HepG2 (cell line): ENCODE data around the gene CDK5RAP2. TPM values are rescaled to one million over a fixed set of nuclear protein-coding genes. Genes with fewer than 3 reads are reported as not detected.

Experiments used
- ATAC-seq: fragments of 200-7000 bp; cut with Tn5 transposase; 3 replicates; pipeline ENCODE4 v1.9.1; 2020; ENCODE audit warnings: mild to moderate bottlenecking, moderate library complexity
- BruUV-seq: library from RNA; stranded (reverse); fragments of 400-500 nt; replicated peaks from 2 replicates; lab custom pipeline; 2021; lab: Mats Ljungman, UMichigan
- CTCF ChIA-PET: fragments of 300-600 bp; formaldehyde crosslinking; extraction: SDS; loops from one replicate; lab custom pipeline; 2021; ENCODE audit warnings: low total read pairs, inconsistent platforms, low intra/inter-chr PET ratio; lab: Yijun Ruan, JAX
- POLR2A ChIA-PET: fragments of 350-600 bp; sonication (Branson Sonifier 250); formaldehyde crosslinking; loops from one replicate; lab custom pipeline; 2020; ENCODE audit warnings: antibody characterized with exemption, inconsistent platforms; lab: Yijun Ruan, JAX
- DNase-seq: peaks from one replicate; pipeline ENCODE4 v3.0.0-alpha.2; 2015; ENCODE audit warnings: low spot score
- FAIRE-seq: peaks from 3 replicates; lab custom pipeline; 2011; peaks lifted over from hg19 to GRCh38; lab: Jason Lieb, UNC
- H2AFZ ChIP-seq: one replicate; pipeline ENCODE4 v1.6.1; 2011; ENCODE audit warnings: low read length, inconsistent platforms
- H3K27ac ChIP-seq: fragments of 300-600 bp; 3 replicates; pipeline ENCODE4 v1.8.0; 2011; ENCODE audit warnings: mixed run types, mild to moderate bottlenecking, mixed read lengths, low read length, inconsistent platforms; ENCODE audit not compliant: insufficient read depth; ENCODE audit errors: extremely low read length
- H3K27me3 ChIP-seq, 2 experiments: fragments of 200-600 bp in 1 of 2; 2 replicates in 1 of 2; 3 replicates in 1 of 2; pipeline versions ENCODE4 v1.6.0 to v1.8.0; 2011; ENCODE audit warnings: low read length in 2 of 2, mild to moderate bottlenecking in 2 of 2, moderate library complexity in 2 of 2, inconsistent platforms in 1 of 2; ENCODE audit not compliant: insufficient read depth in 2 of 2, control insufficient read depth in 1 of 2
- H3K36me3 ChIP-seq, 2 experiments: fragments of 200-600 bp in 1 of 2; replicated peaks in 1 of 2; 2 replicates in 1 of 2; 3 replicates in 1 of 2; pipeline versions ENCODE4 v1.5.1 to v1.8.0; 2011; ENCODE audit warnings: low read length in 2 of 2, inconsistent platforms in 1 of 2; ENCODE audit not compliant: insufficient read depth in 2 of 2, control insufficient read depth in 1 of 2
- H3K4me1 ChIP-seq: 2 replicates; pipeline ENCODE4 v1.5.1; 2012; ENCODE audit warnings: low read length, inconsistent platforms; ENCODE audit not compliant: insufficient read depth
- H3K4me2 ChIP-seq: 2 replicates; pipeline ENCODE4 v1.6.0; 2011; ENCODE audit warnings: low read depth, low read length, inconsistent platforms
- H3K4me3 ChIP-seq, 3 experiments: fragments of 200-600 bp in 1 of 3; sonication (generic), shearing (Covaris generic) in 1 of 3; replicated peaks in 1 of 3; 2 replicates each; pipeline ENCODE4 v1.5.1; 2011 to 2016; ENCODE audit warnings: low read length in 3 of 3, inconsistent platforms in 2 of 3, low read depth in 2 of 3, mild to moderate bottlenecking in 2 of 3, control low read depth in 1 of 3, mixed read lengths in 1 of 3; ENCODE audit not compliant: insufficient read depth in 1 of 3
- H3K79me2 ChIP-seq: one replicate; pipeline ENCODE4 v1.6.1; 2011; ENCODE audit warnings: low read length, inconsistent platforms; ENCODE audit not compliant: insufficient read depth
- H3K9ac ChIP-seq: 2 replicates; pipeline ENCODE4 v1.6.0; 2011; ENCODE audit warnings: mild to moderate bottlenecking, low read depth, low read length, inconsistent platforms; ENCODE audit not compliant: insufficient read depth
- H3K9me3 ChIP-seq: 2 replicates; pipeline ENCODE4 v1.5.1; 2012; ENCODE audit warnings: mild to moderate bottlenecking, low read length
- H4K20me1 ChIP-seq: 2 replicates; pipeline ENCODE4 v1.6.0; 2011; ENCODE audit warnings: inconsistent platforms, mild to moderate bottlenecking, low read length, moderate library complexity; ENCODE audit not compliant: insufficient read depth
- CC2D1A ChIP-seq: sonication (generic); formaldehyde crosslinking; IDR thresholded peaks from 2 replicates; pipeline ENCODE4 v1.8.1; 2023; ENCODE audit warnings: mild to moderate bottlenecking, missing genetic modification reagents
- GZF1 ChIP-seq: sonication (generic); formaldehyde crosslinking; IDR thresholded peaks from 2 replicates; pipeline ENCODE4 v1.5.1; 2020; ENCODE audit warnings: mild to moderate bottlenecking, missing genetic modification reagents
- KMT2B ChIP-seq: IDR thresholded peaks from 2 replicates; pipeline ENCODE4 v1.6.1; 2016; ENCODE audit warnings: missing genetic modification reagents, missing compliant biosample characterization
- NBN ChIP-seq: fragments of 450-650 bp; conservative IDR thresholded peaks from 2 replicates; pipeline ENCODE4 v1.6.1; 2017
- NR2C2 ChIP-seq: sonication (generic); formaldehyde crosslinking; IDR thresholded peaks from 2 replicates; pipeline ENCODE4 v1.4.0; 2020; ENCODE audit warnings: missing genetic modification reagents, mild to moderate bottlenecking, moderate library complexity, borderline replicate concordance
- NR3C1 ChIP-seq: sonication (generic); formaldehyde crosslinking; IDR thresholded peaks from 2 replicates; pipeline ENCODE4 v1.4.0; 2020; ENCODE audit warnings: missing genetic modification reagents
- PITX1 ChIP-seq: sonication (generic); formaldehyde crosslinking; IDR thresholded peaks from 2 replicates; pipeline ENCODE4 v1.5.1; 2020; ENCODE audit warnings: mild to moderate bottlenecking, missing genetic modification reagents
- SMAD3 ChIP-seq: sonication (generic); formaldehyde crosslinking; IDR thresholded peaks from 2 replicates; pipeline ENCODE4 v1.4.0; 2020; ENCODE audit warnings: missing genetic modification reagents
- SRSF9 ChIP-seq: fragments of 200-400 bp; formaldehyde crosslinking; IDR thresholded peaks from 2 replicates; pipeline ENCODE4 v1.6.1; 2018; ENCODE audit warnings: borderline replicate concordance, mild to moderate bottlenecking, low read depth, low read length; ENCODE audit not compliant: insufficient read depth, poor library complexity, severe bottlenecking
- SYNCRIP ChIP-seq: fragments of 200-400 bp; formaldehyde crosslinking; IDR thresholded peaks from 2 replicates; pipeline ENCODE4 v1.6.1; 2018; ENCODE audit warnings: mild to moderate bottlenecking, low read depth, low read length; ENCODE audit not compliant: insufficient read depth
- TOPORS ChIP-seq: sonication (generic); formaldehyde crosslinking; IDR thresholded peaks from 2 replicates; pipeline ENCODE4 v1.8.0; 2023; ENCODE audit warnings: mild to moderate bottlenecking, missing genetic modification reagents
- ZFP1 ChIP-seq: IDR thresholded peaks from 2 replicates; pipeline ENCODE4 v1.6.1; 2016
- ZNF260 ChIP-seq: sonication (generic); formaldehyde crosslinking; IDR thresholded peaks from 2 replicates; pipeline ENCODE4 v1.4.0; 2020; ENCODE audit warnings: missing genetic modification reagents, low read depth, mild to moderate bottlenecking, borderline replicate concordance
- ZNF572 ChIP-seq: sonication (generic); formaldehyde crosslinking; IDR thresholded peaks from 2 replicates; pipeline ENCODE4 v1.5.1; 2020; ENCODE audit warnings: mild to moderate bottlenecking, missing genetic modification reagents
- ZNF713 ChIP-seq: sonication (generic); formaldehyde crosslinking; IDR thresholded peaks from 2 replicates; pipeline ENCODE4 v1.4.0; 2020; ENCODE audit warnings: mild to moderate bottlenecking, missing genetic modification reagents
- ZNF749 ChIP-seq: sonication (generic); formaldehyde crosslinking; IDR thresholded peaks from 2 replicates; pipeline ENCODE4 v1.8.0; 2022; ENCODE audit warnings: mild to moderate bottlenecking, missing genetic modification reagents, moderate library complexity, borderline replicate concordance
- WGBS: methylation state at CpG from one replicate; pipeline ENCODE4 v1.1.6; 2017; ENCODE audit warnings: low lambda C conversion rate; 5-methylcytosine and 5-hydroxymethylcytosine counted together
- in situ Hi-C: cut with HindIII; loops from 2 replicates; pipeline ENCODE4 v1.10.0; 2017; ENCODE audit warnings: low pct_unique_long_range_greater_than_20kb; ENCODE audit not compliant: extremely low pct_ligation_motif_present
- intact Hi-C: fragments of 100-400 bp; cut with micrococcal nuclease; formaldehyde crosslinking; loops from one replicate; pipeline ENCODE4 v1.10.0; 2022; ENCODE audit not compliant: unreplicated experiment
- polyA plus RNA-seq, 8 experiments: library from polyadenylated mRNA; depleted of rRNA in 3 of 8; stranded (reverse) in 7 of 8; unstranded in 1 of 8; fragments of >200 nt; fragmentation: Illumina TruSeq in 4 of 8; extraction: Trizol in 4 of 8; gene quantifications; 2 replicates each; pipeline versions ENCODE4 v1.2.1 to v1.2.3, GENCODE V29; 2011 to 2016; ENCODE audit warnings: low read depth in 4 of 8, missing spikeins in 1 of 8, mixed read lengths in 1 of 8; ENCODE audit not compliant: insufficient read depth in 1 of 8
- total RNA-seq, 5 experiments: library from RNA; depleted of rRNA; stranded (reverse); fragments of >200 nt; fragmentation: Illumina TruSeq; extraction: Trizol; gene quantifications; 2 replicates each; pipeline ENCODE4 v1.2.3, GENCODE V29; 2016; ENCODE audit warnings: low read depth in 1 of 5
- TF ChIP-seq, protein P1 (sequence below): sonication (generic); formaldehyde crosslinking; IDR thresholded peaks from 2 replicates; pipeline ENCODE4 v1.5.0; 2020; ENCODE audit warnings: missing genetic modification reagents
- TF ChIP-seq, protein P2 (sequence below): sonication (generic); formaldehyde crosslinking; IDR thresholded peaks from 2 replicates; pipeline ENCODE4 v1.4.0; 2020; ENCODE audit warnings: missing genetic modification reagents, borderline replicate concordance
- TF ChIP-seq, protein P3 (sequence below): sonication (generic); formaldehyde crosslinking; IDR thresholded peaks from 2 replicates; pipeline ENCODE4 v1.5.0; 2020; ENCODE audit warnings: mild to moderate bottlenecking, missing genetic modification reagents

Gene CDK5RAP2
- total and polyA plus RNA-seq, 2 of the 13 experiments (the other 11 are each of a cell fraction or from before 2014, with no cell fraction given) = 31.8 to 42.2 TPM

DNA sequence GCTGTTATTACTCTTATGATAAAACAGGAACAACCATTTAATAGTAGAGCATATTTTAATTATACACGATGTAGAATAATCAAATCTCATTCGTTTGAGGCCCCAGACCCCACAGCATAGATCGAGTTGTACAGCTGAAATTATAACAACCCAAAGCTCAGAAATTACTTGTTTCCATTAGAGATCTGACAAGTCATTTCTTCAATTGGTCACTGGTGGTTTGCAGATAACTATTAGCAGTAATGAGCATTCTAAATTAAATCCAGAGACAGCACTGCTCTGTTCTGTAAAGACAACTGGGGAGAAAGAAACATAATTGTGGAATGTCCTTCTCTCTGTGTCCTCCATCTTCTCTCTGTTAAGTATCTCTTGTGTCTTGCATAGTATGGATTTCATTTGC, 12.9 kb downstream of the CDK5RAP2 start (continued):
- TF ChIP-seq GZF1 (CRISPR knock-in tag) = no peak

DNA sequence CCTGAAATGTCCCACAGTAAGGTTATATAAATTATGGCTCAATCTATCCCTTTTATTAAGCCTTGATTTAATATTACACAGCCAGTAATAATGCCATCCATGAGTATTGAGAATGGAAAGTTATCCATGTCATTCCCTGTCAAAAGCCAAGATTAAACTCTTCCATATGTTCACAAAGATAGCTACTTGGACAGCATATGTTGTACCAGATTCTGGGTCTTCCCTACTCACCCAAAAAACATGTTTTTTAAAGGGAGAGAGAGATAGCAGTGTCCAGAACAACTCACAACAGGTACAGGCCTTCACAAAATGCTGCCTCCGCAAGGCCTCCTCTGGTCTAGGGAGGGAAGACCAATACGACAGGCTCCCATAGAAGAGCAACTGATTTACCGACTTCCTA, 15.4 kb downstream of the CDK5RAP2 start:
- H4K20me1 ChIP-seq = no peaks in the 10 kb centered on the region
- peaks cover 49% of the 10 kb centered on the region for H3K4me1 ChIP-seq
- no peak overlapping the region for H3K4me2 ChIP-seq
- H3K9ac ChIP-seq = no peak overlapping the region
- BruUV-seq = no TSS peak
- 98% methylated on average over 3 of the region's 3 CpGs for WGBS
- FAIRE-seq = no peak
- peaks cover 84% of the 10 kb centered on the region for H3K79me2 ChIP-seq
- ATAC-seq = no peak
- no peak overlapping the region for H3K27ac ChIP-seq
- no peak overlapping the region for H3K4me3 ChIP-seq
- in situ Hi-C loops (no loop called here), intact Hi-C loops (no loop called here)
- H3K9me3 ChIP-seq = no peaks in the 10 kb centered on the region
- no peaks in the 10 kb centered on the region for H3K27me3 ChIP-seq
- CTCF ChIA-PET = no interaction called here
- TF ChIP-seq ZNF260 (CRISPR knock-in tag) = no peak
- no peak for TF ChIP-seq CC2D1A
- TF ChIP-seq ZFP1 (CRISPR knock-in tag) = no peak
- no peak for TF ChIP-seq NR3C1 (CRISPR knock-in tag)
- no peak for TF ChIP-seq KMT2B (CRISPR knock-in tag)
- TF ChIP-seq, protein P1, sequence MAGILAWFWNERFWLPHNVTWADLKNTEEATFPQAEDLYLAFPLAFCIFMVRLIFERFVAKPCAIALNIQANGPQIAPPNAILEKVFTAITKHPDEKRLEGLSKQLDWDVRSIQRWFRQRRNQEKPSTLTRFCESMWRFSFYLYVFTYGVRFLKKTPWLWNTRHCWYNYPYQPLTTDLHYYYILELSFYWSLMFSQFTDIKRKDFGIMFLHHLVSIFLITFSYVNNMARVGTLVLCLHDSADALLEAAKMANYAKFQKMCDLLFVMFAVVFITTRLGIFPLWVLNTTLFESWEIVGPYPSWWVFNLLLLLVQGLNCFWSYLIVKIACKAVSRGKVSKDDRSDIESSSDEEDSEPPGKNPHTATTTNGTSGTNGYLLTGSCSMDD (CRISPR knock-in tag) = no peak
- no peak for TF ChIP-seq ZNF749 (CRISPR knock-in tag)
- TF ChIP-seq SMAD3 = no peak
- no peak for TF ChIP-seq SRSF9
- no peak for TF ChIP-seq PITX1 (CRISPR knock-in tag)
- TF ChIP-seq NR2C2 (CRISPR knock-in tag) = no peak
- no peak for TF ChIP-seq TOPORS (CRISPR knock-in tag)
- TF ChIP-seq, protein P2, sequence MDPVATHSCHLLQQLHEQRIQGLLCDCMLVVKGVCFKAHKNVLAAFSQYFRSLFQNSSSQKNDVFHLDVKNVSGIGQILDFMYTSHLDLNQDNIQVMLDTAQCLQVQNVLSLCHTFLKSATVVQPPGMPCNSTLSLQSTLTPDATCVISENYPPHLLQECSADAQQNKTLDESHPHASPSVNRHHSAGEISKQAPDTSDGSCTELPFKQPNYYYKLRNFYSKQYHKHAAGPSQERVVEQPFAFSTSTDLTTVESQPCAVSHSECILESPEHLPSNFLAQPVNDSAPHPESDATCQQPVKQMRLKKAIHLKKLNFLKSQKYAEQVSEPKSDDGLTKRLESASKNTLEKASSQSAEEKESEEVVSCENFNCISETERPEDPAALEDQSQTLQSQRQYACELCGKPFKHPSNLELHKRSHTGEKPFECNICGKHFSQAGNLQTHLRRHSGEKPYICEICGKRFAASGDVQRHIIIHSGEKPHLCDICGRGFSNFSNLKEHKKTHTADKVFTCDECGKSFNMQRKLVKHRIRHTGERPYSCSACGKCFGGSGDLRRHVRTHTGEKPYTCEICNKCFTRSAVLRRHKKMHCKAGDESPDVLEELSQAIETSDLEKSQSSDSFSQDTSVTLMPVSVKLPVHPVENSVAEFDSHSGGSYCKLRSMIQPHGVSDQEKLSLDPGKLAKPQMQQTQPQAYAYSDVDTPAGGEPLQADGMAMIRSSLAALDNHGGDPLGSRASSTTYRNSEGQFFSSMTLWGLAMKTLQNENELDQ = no peak
- TF ChIP-seq, protein P3, sequence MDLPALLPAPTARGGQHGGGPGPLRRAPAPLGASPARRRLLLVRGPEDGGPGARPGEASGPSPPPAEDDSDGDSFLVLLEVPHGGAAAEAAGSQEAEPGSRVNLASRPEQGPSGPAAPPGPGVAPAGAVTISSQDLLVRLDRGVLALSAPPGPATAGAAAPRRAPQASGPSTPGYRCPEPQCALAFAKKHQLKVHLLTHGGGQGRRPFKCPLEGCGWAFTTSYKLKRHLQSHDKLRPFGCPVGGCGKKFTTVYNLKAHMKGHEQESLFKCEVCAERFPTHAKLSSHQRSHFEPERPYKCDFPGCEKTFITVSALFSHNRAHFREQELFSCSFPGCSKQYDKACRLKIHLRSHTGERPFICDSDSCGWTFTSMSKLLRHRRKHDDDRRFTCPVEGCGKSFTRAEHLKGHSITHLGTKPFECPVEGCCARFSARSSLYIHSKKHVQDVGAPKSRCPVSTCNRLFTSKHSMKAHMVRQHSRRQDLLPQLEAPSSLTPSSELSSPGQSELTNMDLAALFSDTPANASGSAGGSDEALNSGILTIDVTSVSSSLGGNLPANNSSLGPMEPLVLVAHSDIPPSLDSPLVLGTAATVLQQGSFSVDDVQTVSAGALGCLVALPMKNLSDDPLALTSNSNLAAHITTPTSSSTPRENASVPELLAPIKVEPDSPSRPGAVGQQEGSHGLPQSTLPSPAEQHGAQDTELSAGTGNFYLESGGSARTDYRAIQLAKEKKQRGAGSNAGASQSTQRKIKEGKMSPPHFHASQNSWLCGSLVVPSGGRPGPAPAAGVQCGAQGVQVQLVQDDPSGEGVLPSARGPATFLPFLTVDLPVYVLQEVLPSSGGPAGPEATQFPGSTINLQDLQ (CRISPR knock-in tag) = no peak
- TF ChIP-seq SYNCRIP = no peak
- TF ChIP-seq ZNF713 (CRISPR knock-in tag) = no peak
- TF ChIP-seq ZNF572 (CRISPR knock-in tag) = no peak
- no peak for TF ChIP-seq NBN
- H2AFZ ChIP-seq = no peak overlapping the region
- POLR2A ChIA-PET = no interaction called here
- DNase-seq = no peak
- peaks cover 23 to 75% of the 10 kb centered on the region in 2 experiments for H3K36me3 ChIP-seq
